HUES64 (cell line): Measurements from ENCODE around the gene B4GALT6. TPM values are rescaled to one million over a fixed set of nuclear protein-coding genes. Genes with fewer than 3 reads are reported as not detected.
"Not testable (repeated sequence)": the region's sequence is repeated elsewhere in the genome, so short reads cannot be mapped to it uniquely, and the experiment has no call there.

Experiments used
- H3K27ac ChIP-seq: 2 replicates; pipeline ENCODE4 v1.7.0; 2013; ENCODE audit warnings: low read depth, low read length, inconsistent platforms
- H3K27me3 ChIP-seq: 2 replicates; pipeline ENCODE4 v1.6.1; 2013; ENCODE audit warnings: mild to moderate bottlenecking, low read length; ENCODE audit not compliant: insufficient read depth
- H3K36me3 ChIP-seq: 2 replicates; pipeline ENCODE4 v1.6.1; 2013; ENCODE audit warnings: mild to moderate bottlenecking, low read length; ENCODE audit not compliant: insufficient read depth
- H3K4me1 ChIP-seq: 2 replicates; pipeline ENCODE4 v1.6.1; 2013; ENCODE audit warnings: mild to moderate bottlenecking, low read length, moderate library complexity; ENCODE audit not compliant: insufficient read depth
- H3K4me3 ChIP-seq: 2 replicates; pipeline ENCODE4 v1.5.1; 2013; ENCODE audit warnings: mild to moderate bottlenecking, low read length, moderate library complexity
- H3K9ac ChIP-seq: 2 replicates; pipeline ENCODE4 v1.6.1; 2013; ENCODE audit warnings: mild to moderate bottlenecking, low read depth, low read length
- H3K9me3 ChIP-seq: 2 replicates; pipeline ENCODE4 v1.6.1; 2013; ENCODE audit warnings: low read depth, low read length; ENCODE audit not compliant: insufficient read depth
- WGBS: fragments of 150-250, 120-280 bp; methylation state at CpG from one replicate; pipeline ENCODE4 v1.1.7; 2013; ENCODE audit warnings: missing lambda C conversion rate; 5-methylcytosine and 5-hydroxymethylcytosine counted together
- polyA plus RNA-seq, 2 experiments: library from polyadenylated mRNA; stranded (reverse); fragments of 50-300 nt; gene quantifications; one replicate each; pipeline ENCODE4 v1.2.3, GENCODE V29; 2013

Gene B4GALT6
- 15.7 TPM for polyA plus RNA-seq (2013, experiment 1 of 2)
- polyA plus RNA-seq (2013, experiment 2 of 2), result 20.0 TPM

DNA sequence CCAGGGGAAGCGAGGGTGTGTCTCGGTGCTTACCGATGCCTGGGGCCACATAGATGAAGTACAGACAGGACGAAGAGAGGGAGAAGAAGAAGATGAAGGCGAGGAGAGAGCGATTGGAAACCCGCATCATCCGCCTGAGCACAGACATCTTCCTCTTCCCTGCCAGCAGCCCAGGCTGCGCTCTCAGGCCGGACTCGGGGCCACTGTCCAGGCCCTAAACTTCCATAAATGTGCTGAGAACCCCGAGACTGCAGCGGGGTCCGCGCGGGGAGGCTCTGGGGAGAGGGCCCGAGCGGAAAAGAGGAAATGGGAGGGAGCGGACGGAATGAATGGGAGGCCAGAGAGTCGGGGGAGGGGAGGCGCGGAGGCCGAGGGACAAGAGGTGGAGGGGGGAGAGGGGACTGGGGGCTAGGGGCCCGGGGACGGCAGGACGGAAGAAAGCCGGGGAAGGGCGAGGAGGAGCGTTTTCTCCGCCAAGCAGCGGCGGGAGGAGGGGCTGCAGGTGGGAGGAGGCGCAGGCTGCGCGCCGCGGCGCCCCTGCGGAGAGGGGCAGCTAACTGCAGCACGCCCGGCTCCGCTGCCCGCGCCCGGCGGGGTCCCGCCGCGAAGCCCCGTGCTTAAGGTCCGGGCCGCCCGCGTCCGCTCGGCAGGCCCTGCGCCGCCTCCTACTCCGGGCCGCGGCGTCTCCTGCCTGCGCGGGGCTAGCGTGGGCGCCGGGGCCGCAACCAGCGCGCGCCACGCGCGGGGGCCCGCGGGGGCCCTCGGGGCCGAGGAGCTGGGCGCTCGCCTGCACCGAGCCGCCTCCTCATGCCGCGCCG is at the start of gene B4GALT6:
Gene B4GALT6, minus strand, starts transcription at position 303 of the 818 bp plus-strand sequence. Its CDS starts 155 bp downstream, at position 148.
- WGBS, result under 1% methylated on average over 86 of the region's 86 CpGs
- no peaks in the 10 kb centered on the region for H3K9me3 ChIP-seq
- H3K9ac ChIP-seq, result peak within 1 kb of the TSS; percentile 81
- peak within 1 kb of the TSS; percentile 87 for H3K27ac ChIP-seq
- peaks cover 9% of the 10 kb centered on the region; the same call in 1 of the 2 replicates for H3K27me3 ChIP-seq
- no peaks in the 10 kb centered on the region for H3K36me3 ChIP-seq
- H3K4me1 ChIP-seq, result peaks cover 53% of the 10 kb centered on the region
- H3K4me3 ChIP-seq, result peak within 1 kb of the TSS; percentile 86

GRCh38 chr18:31731628-31732027 is 47.2 kb upstream of the B4GALT6 start:
- Histone ChIP-seq H3K36me3 (no peaks in the 10 kb centered on the region), H3K9ac (no peak overlapping the region), H3K4me3 (no peak overlapping the region), H3K4me1 (0 out of 2 replicates have a peak, but pooled peaks cover 2% of the 10 kb centered on the region), H3K27me3 (no peaks in the 10 kb centered on the region), H3K27ac (no peak overlapping the region), H3K9me3 (no peaks in the 10 kb centered on the region)
- 63% methylated on average over 2 of the region's 3 CpGs for WGBS

DNA sequence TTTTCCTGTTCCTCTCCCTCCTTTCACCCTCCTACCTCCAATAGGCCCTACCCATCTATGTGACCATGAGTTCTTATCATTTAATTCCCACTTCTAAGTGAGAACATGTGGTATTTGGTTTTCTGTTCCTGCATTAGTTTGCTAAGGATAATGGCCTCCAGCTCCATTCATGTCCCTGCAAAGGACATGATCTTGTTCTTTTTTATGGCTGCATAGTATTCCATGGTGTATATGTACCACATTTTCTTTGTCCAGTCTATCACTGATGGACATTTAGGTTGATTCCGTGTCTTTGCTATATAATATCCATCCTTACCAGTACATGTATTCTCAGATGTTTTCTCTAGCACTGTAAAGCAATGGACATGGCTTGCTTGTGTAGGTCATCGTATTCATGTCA is 44.8 kb upstream of the B4GALT6 start:
- not testable (repeated sequence) for H3K36me3 ChIP-seq, H3K27ac ChIP-seq, H3K4me3 ChIP-seq, H3K9me3 ChIP-seq, H3K27me3 ChIP-seq, H3K4me1 ChIP-seq, H3K9ac ChIP-seq
- WGBS, result 98% methylated on average over 2 of the region's 2 CpGs

DNA sequence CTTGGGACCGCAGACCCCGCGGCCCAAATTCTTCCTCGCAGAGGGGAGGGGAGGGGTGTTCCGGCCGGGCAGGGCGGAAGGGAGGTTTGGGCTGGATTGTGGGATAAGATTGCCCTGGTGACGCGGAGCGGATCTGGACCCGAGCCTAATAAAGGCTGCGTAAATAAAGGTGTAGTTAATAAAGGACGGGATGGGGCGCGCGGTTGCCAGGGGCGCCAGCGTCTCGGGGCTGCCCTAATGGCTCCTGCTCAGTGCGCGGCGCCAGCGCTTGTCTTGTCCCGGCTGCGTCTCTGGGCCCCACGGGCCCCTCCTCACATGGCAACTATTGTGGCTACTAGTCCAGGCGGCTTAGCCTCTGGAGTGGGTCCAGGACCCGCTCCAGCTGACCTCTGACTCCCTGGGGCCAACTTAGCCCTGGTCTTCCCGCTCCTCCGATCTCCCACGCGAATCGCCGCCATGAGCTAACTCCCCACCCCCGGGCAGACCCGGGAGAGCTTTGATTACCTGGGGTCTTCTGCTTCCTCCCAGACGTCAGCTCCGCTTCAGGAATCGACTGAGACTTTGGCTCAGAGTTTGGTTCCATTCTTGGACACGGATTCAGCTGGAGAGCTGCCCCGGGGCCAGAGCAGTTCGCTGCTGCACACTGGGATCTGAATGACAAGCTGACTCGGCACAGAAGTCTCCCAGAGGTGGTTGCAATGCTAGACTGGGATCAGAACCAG is 39.8 kb upstream of the B4GALT6 start:
- Histone ChIP-seq H3K9me3 (peaks cover 5% of the 10 kb centered on the region; the same call in 1 of the 2 replicates), H3K4me1 (no peaks in the 10 kb centered on the region), H3K36me3 (no peaks in the 10 kb centered on the region), H3K4me3 (no peak overlapping the region), H3K27me3 (no peaks in the 10 kb centered on the region), H3K9ac (no peak overlapping the region), H3K27ac (no peak overlapping the region)
- 96% methylated on average over 43 of the region's 43 CpGs for WGBS

DNA sequence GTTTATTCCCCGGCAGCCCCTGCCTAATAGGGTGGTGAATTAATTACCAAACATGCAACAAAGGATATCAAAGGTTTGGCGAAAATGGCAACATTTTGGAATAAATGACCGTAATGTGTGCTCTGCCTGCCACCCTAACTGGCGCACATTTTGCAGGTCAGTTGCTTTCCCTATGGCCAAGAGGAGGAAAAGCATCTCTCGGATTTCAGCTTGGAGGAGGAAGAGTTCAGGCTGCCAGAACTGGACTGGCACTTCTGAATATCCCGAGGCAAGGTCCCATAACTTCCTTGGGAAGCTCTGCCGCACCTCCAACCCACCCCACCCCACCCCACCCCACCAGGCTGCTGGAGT is 39.2 kb upstream of the B4GALT6 start:
- H3K27me3 ChIP-seq, result no peaks in the 10 kb centered on the region
- 92% methylated on average over 5 of the region's 7 CpGs for WGBS
- no peak overlapping the region for H3K27ac ChIP-seq
- H3K4me1 ChIP-seq, result no peaks in the 10 kb centered on the region
- H3K9me3 ChIP-seq, result peaks cover 10% of the 10 kb centered on the region; the same call in 1 of the 2 replicates
- no peak overlapping the region for H3K9ac ChIP-seq
- no peak overlapping the region for H3K4me3 ChIP-seq
- H3K36me3 ChIP-seq, result no peaks in the 10 kb centered on the region

DNA sequence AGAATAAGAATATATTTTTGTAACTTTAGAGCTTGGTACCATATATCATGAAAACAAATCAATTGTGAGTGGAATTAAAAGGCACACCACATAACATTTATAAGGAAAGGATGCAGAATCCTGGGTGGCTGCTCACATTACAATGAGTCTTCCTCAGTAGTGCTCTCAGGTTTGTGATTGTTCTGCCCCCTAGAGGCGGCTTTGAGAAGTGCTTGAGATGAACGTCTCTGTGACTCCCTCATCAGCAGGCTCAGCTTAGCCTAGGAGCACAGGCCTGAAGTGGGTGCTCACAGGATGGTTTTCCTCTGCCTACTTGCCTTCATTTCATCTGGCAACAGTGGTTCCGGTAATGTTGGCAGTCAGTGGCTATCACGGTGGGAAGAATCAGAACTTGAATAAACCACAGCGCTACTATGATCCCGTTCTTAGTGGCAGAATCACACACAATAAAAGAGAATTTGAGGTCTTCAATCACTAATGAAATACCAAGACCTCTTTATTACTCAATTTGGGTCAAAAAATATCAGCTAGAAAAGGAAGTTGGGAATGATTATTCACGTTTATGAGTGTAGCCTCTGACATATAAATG is 38.1 kb upstream of the B4GALT6 start:
- Histone ChIP-seq H3K36me3 (no peaks in the 10 kb centered on the region), H3K4me3 (no peak overlapping the region), H3K9me3 (peaks cover 12% of the 10 kb centered on the region; the same call in 1 of the 2 replicates), H3K27me3 (no peaks in the 10 kb centered on the region), H3K9ac (no peak overlapping the region), H3K27ac (no peak overlapping the region), H3K4me1 (no peaks in the 10 kb centered on the region)
- WGBS, result 45% methylated on average over 6 of the region's 7 CpGs

- H3K4me1 ChIP-seq, result no peaks in the 10 kb centered on the region
- H3K36me3 ChIP-seq, result no peaks in the 10 kb centered on the region
- no peak overlapping the region for H3K27ac ChIP-seq
- no peak overlapping the region for H3K4me3 ChIP-seq
- WGBS, result 87% methylated on average over 2 of the region's 3 CpGs
- H3K27me3 ChIP-seq, result no peaks in the 10 kb centered on the region
- H3K9ac ChIP-seq, result no peak overlapping the region
- peaks cover 12% of the 10 kb centered on the region; the same call in 1 of the 2 replicates for H3K9me3 ChIP-seq
These were observed 37.2 kb upstream of the B4GALT6 start for GRCh38 chr18:31721601-31722000.

DNA sequence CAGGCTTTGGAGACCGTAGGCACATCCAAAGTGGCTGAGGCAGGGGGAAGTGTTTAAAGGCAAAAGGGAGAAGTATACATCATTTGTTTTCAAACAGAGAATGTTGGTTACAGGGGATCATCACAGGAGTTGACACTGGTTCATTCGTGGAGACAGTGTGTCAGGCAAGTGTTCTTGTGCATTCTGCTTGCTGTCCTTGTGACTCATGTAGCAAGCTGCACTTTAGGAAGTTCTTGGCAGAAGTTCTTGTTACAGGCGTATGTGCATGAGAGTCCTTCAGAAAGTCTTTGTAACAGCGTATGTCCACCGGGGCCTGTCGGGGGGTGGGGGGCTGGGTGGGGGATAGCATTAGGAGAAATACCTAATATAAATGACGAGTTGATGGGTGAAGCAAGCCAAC is 36.5 kb upstream of the B4GALT6 start:
- Histone ChIP-seq H3K4me3 (no peak overlapping the region), H3K9me3 (peaks cover 12% of the 10 kb centered on the region; the same call in 1 of the 2 replicates), H3K4me1 (no peaks in the 10 kb centered on the region), H3K27me3 (no peaks in the 10 kb centered on the region), H3K36me3 (no peaks in the 10 kb centered on the region), H3K9ac (no peak overlapping the region), H3K27ac (no peak overlapping the region)
- WGBS, result 81% methylated on average over 7 of the region's 7 CpGs

DNA sequence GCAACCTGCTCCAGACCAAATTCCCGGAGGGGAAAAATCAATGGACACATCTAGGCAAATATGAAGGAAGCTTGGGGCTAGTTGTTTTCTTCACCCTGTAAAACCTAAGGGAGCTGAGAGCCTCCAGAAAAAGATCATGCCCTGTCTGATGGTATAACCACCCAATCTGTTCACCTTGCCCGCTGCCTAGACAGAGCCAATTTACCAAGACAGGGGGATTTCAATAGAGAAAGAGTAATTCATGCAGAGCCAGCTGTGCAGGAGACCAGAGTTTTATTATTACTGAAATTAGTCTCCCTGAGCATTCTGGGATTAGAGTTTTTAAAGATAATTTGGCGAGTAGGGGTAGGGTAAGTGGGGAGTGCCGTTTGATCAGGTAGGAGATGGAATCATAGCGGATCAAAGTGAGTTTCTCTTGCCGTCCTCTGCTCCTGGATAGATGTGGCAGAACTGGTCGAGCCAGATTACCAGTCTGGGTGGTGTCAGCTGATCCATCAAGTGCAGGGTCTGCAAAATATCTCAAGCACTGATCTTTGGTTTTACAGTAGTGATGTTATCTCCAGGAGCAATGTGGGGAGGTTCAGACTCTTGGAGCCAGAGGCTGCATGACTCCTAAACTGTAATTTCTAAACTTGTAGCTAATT is 35.1 kb upstream of the B4GALT6 start:
- 96% methylated on average over 7 of the region's 7 CpGs for WGBS

DNA sequence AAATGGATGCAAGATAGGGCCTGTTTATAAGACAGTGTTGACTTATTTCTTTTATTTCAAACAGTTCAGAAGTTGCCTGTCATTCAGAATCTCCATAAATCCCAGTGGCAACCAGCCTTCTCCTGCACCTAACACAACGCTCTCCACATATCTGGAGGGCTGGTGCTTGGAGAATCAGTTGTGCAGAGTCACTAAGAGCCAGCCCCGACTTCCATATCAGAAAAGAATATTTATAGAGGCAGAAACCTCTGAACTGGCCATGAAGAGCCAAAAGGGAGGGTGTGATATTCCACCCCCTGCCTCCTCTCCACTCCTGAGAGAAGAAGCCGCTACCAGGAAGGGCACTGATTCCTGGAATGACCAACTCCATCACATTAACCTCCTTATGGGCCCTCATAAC is 34.0 kb upstream of the B4GALT6 start:
- Histone ChIP-seq H3K36me3 (no peaks in the 10 kb centered on the region), H3K4me1 (no peaks in the 10 kb centered on the region), H3K9ac (no peak overlapping the region), H3K9me3 (peaks cover 12% of the 10 kb centered on the region; the same call in 1 of the 2 replicates), H3K27ac (no peak overlapping the region), H3K4me3 (no peak overlapping the region), H3K27me3 (no peaks in the 10 kb centered on the region)
- 100% methylated on average over 2 of the region's 3 CpGs for WGBS

More for the DNA sequence above, 35.1 kb upstream of the B4GALT6 start:
- Histone ChIP-seq H3K4me3 (no peak overlapping the region), H3K27me3 (no peaks in the 10 kb centered on the region), H3K4me1 (no peaks in the 10 kb centered on the region), H3K9me3 (peaks cover 12% of the 10 kb centered on the region; the same call in 1 of the 2 replicates), H3K36me3 (no peaks in the 10 kb centered on the region), H3K27ac (no peak overlapping the region), H3K9ac (no peak overlapping the region)
